GM04503 (cell line): Measurements from ENCODE around the gene SCAP.

Experiments used
- DNase-seq: peaks from one replicate; pipeline ENCODE4 v3.0.0-alpha.2; 2012; ENCODE audit warnings: low read depth

SCAP gene

GRCh38 chr3:47430606-47431005 lies 45.1 kb downstream of the SCAP start:
- no peak for DNase-seq

GRCh38 chr3:47429476-47430270 lies 46.1 kb downstream of the SCAP start:
- no peak for DNase-seq

GRCh38 chr3:47428662-47429061 lies 47.1 kb downstream of the SCAP start:
- DNase-seq, result no peak

GRCh38 chr3:47427866-47428265 lies 47.9 kb downstream of the SCAP start:
- no peak for DNase-seq

- no peak for DNase-seq
Observed at GRCh38 chr3:47425959-47426358, 49.8 kb downstream of the SCAP start.

GRCh38 chr3:47425383-47425778 lies 50.4 kb downstream of the SCAP start:
- no peak for DNase-seq

GRCh38 chr3:47424434-47425382 lies 51.0 kb downstream of the SCAP start:
- no peak for DNase-seq

- DNase-seq, result no peak
Observed at GRCh38 chr3:47423548-47424145, 52.1 kb downstream of the SCAP start.

- no peak for DNase-seq
Observed at GRCh38 chr3:47422743-47423142, 53.0 kb downstream of the SCAP start.

- DNase-seq, result no peak
Observed at GRCh38 chr3:47421741-47422649, 53.7 kb downstream of the SCAP start.

GRCh38 chr3:47420511-47421484 lies 54.9 kb downstream of the SCAP start:
- DNase-seq, result peak; percentile 62

GRCh38 chr3:47420044-47420430 lies 55.7 kb downstream of the SCAP start:
- no peak for DNase-seq

GRCh38 chr3:47419083-47420043 lies 56.4 kb downstream of the SCAP start:
- no peak for DNase-seq

- no peak for DNase-seq
Observed at GRCh38 chr3:47418167-47419082, 57.3 kb downstream of the SCAP start.

- DNase-seq, result no peak
Observed at GRCh38 chr3:47416041-47416440, 59.7 kb downstream of the SCAP start.

- no peak for DNase-seq
Observed at GRCh38 chr3:47414666-47415587, 60.8 kb downstream of the SCAP start.

- DNase-seq, result no peak
Observed at GRCh38 chr3:47414161-47414564, 61.6 kb downstream of the SCAP start.
